ENCODE data around the gene RASGRP2.

The RASGRP2 gene

DNA sequence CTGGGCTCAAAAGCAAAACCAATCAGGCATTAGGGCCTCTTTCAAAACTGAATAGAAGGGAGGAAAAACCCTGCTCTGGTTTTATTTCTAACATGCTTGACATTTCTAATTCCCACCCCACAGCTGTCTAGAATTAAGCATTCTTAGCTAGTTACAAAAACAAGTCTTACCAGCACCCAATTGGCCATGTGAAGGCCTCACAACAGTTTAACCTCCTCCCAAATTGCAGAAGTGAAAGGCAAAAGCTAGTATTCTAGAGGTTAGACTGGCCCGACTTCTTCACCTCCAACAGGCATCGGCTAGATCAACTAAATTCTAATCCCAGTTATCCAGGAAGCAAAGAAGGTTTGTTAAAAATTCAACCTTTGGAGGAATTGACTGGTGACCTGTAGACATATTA, 27.9 kb upstream of the RASGRP2 start:
- DNase-seq (ENCODE audit: low read depth in 2 of 2) = no peak

DNA sequence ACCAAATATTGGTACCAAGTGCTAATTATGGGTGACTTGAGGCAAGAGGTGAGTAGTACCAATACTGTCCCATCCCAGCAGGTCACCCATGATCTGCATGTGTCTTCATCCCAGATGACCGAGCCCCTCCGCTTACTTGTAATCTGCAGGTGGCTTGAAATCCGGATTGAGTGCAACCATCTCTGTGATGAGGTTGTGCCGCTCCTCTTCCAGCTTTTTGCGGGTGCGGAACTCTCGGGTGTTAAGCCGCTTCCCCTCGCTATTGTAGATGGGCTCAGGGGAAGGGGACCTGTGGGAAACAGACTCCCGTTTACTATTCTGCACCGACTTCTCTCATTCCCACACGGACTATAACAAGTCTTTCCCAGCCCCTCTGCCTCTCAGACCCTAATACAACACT, 26.2 kb upstream of the RASGRP2 start:
- DNase-seq (ENCODE audit: low read depth in 2 of 2) = no peak

DNA sequence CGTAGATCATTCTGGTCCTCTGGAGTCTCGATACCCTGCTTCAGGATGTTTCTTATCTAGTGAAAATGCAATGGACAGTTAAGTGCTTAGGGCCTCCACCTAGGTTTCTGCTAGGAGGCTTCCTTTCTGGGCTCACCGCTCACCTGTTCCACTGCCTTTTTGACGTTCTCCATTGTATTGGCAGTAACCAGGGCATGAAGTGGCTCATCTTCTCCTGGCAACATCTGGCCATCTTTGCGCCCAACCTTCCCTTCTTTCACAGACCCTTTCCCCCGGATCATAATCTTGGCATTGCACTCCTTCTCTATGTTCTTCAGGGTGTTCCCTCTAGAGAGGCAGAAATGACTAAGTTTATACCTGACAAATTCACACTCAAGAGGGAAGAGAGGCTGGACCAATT, 25.3 kb upstream of the RASGRP2 start:
- no peak for DNase-seq (ENCODE audit: low read depth in 2 of 2)

DNA sequence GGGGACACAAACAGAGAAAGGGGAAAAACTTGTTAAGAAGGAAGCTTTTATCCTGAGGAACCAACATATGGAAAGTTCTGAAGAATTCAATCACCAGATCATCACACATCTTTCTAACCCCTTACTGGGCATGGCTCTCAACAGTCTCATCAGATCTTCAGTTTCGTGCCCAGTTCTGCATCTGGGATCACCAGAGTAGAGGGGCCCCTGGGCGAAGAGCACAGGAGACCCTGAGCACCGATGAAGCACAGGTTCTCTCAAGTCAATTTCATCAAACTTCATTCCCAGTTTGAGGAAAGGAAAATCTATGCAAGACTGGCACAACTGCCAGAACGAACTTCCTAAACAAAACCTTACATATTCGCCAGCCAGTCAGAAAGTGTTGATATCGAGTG, 24.4 kb upstream of the RASGRP2 start:
- no peak for DNase-seq (ENCODE audit: low read depth in 2 of 2)

DNA sequence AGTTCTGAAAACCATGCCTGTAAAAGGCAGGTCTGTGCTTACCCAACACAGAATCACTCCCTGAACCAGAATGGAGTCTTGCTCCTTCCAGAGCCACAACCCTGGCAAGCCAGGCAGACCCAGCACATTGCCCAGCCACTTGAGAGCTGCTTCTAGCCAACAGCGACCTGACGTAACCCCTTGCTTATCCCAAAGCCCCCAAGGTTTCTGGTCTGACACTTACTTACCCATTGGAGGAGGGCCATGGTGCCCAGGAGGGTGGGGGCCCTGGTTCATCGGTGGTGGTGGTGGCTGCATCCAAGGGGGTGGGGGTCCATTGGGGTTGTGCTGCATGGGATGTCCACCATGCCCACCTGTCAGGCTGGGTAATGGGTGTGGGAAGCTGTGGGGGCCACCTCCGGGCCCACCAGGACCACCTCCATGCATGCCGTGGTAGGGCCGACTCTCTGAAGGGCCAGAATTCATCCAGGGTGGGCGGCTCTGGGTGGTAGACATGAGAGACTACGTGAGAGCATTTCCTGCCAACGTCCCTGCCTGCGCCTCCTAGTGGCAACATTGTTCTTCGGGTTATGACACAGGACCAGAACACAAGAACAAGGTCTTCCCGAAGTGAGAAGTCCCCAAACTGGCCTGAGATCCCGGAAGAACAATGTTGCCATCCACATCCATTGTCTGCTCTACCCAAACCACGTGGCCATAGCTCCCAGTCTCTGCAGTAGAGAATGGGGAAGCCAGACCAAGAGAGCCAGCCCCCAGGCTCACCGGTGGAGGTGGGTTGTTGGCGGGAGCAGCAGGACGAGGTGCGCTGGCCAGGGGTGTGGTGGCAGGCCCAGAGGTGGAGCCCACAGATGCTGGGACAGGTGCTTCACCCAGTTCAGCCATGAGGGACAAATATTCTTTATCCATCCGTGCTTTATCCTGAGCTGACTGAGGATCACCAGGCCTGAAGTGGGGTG, 23.7 kb upstream of the RASGRP2 start:
- DNase-seq (ENCODE audit: low read depth in 2 of 2) = peak; percentile 80 to 87

DNA sequence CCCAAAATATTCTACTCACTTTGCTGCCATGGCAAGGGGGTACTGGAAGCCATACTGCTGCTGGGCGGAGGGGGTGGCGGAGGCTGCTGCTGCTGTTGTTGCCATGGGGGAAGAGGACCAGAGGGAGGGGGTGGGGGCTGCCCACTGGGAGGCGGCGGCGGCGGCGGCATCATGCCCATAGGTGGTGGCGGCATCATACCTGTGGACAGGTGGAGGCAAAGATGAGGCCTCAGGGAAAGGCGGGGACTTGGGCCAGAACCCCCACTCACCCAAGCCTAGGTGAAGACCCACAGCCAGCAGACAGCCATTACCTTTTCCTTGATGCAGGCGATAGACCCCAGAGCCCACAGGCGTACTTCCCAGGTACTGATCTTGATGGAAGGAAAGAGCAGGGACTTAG, 22.9 kb upstream of the RASGRP2 start:
- DNase-seq (ENCODE audit: low read depth in 2 of 2) = no peak

DNA sequence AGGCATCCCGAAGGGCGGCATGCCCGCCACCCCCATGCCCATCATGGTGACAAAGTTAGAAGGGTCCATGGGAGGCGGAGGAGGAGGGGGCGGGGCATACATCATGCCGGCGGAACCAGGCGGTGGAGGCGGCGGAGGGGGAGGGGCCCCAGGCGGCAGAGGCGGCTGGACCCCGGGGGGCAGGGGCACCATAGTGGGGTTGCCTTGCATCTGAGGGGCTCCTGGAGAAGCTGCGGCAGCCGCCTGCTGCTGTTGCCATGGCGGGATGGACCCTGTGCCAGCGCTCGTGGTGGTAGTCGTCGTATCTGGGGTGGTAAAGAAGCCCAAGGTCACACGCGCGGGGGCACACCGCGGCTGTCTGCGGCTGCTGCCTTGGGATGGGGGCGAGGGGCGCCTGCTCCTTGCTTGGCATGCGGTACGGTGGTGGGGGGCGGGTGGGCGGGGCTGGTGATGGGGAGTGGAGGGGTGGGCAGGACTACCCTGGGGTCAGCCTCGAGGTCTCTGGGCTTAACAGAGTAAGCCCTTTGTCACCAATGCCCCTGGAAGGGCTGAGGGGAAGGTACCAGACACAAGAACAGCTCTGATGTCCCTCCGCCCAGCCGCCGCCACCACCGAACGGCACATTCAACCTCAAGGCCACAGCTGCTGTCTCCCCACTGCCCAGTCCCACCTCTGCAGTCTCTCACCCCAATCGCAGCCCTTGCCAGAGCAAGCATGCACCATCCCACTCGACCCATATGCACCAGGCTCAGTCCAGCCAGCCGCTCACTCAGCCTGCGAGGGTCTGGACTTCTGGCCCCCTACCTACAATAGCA, 22.1 kb upstream of the RASGRP2 start:
- DNase-seq (ENCODE audit: low read depth in 2 of 2) = no peak

DNA sequence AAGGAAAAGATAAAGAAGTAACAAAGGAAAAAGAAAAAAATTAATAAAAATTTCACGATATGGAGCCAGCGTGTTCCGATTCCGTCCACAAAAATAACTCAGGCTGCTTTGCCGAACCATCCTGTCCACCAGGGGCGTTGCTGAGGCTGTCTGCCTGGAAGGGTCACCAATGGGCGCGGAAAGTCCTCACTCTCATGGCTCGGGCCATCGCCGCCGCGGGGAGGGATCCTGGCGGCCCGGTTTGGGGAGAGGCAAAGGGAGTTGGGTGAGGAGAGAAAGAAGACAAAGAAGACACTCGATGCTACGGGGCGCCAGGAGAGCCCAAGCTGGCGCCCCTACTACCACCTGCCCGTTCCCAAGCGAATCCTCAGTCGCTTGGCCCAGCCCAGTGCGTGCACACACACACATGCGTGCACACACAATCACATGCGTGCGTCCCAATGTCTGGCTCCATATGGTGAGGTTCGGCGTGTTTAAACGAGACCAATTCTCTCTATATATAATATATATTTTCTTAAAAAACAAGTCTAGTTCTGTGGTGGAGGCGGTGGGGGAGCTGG, 21.4 kb upstream of the RASGRP2 start:
- DNase-seq (ENCODE audit: low read depth in 2 of 2) = no peak

DNA sequence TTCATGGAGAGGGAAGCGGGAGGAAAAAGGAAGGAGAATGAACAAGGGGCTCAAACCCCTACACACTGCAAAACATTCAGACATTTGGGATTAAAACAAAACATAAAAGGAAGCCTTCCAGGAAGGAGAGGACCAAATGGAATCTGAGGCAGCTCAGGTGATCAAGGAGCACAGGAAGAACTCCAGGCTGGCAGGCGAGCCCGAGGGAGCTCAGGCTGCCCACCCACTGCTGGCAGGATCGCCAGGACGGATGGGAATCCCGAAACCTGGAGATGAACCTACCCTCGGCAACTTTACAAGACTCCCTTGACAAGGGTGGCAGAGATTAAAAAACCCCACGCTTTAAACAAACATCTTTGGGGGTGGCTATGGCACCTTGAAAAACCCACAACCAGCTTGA, 20.8 kb upstream of the RASGRP2 start:
- DNase-seq (ENCODE audit: low read depth in 2 of 2) = no peak

DNA sequence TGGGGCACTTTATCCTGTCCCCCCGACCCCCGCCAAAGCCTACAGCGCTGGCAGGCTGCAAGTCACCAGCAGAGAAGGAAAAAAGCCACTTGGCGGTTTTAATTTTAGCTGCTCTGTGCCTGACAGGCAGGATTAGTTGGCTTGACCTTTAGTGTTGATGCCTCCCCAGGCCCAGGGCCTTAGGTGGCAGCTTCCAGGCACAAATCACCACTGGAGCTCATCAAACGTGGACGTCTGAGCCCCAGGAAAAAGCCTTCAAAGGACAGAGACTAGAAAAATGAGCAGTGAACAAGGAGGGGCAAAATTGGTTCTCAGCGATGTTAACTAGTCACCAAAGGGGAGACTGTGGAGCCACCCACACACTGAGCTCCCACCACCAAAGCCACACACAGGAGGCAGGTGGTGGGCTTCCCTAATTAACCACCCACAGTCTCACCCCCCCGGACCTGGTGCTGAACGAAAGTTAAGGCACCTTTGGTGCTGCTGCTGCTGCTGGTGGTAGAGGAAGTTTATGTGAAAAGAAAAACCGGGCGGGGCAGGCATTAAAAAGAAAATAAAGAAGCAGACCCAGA, 20.2 kb upstream of the RASGRP2 start:
- no peak for DNase-seq (ENCODE audit: low read depth in 2 of 2)

DNA sequence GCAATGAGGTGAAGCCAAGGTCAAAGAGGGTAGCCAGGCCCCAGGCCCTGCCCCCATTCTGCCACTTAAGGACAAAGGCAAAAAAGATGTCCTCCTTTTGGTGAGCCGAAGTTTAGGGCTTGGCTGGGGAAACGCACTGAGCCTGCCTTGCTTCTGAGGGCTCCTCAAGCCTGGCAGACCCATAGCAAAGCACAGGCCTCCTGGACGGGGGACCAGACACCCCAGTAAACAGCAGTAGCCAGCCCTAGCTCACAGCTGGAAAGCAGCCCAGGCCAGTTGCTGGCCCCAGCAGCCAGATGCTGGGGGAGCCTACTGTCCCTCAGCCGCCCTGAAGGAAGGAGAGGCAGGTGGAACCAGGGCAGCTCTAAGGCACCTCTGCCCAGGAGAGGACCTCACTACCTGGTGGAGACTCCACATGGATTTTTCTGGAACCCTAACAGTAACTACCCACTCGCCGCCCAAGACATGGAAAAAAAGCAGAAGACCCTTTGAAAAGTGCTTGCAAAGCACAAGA, 19.6 kb upstream of the RASGRP2 start:
- DNase-seq (ENCODE audit: low read depth in 2 of 2) = no peak

DNA sequence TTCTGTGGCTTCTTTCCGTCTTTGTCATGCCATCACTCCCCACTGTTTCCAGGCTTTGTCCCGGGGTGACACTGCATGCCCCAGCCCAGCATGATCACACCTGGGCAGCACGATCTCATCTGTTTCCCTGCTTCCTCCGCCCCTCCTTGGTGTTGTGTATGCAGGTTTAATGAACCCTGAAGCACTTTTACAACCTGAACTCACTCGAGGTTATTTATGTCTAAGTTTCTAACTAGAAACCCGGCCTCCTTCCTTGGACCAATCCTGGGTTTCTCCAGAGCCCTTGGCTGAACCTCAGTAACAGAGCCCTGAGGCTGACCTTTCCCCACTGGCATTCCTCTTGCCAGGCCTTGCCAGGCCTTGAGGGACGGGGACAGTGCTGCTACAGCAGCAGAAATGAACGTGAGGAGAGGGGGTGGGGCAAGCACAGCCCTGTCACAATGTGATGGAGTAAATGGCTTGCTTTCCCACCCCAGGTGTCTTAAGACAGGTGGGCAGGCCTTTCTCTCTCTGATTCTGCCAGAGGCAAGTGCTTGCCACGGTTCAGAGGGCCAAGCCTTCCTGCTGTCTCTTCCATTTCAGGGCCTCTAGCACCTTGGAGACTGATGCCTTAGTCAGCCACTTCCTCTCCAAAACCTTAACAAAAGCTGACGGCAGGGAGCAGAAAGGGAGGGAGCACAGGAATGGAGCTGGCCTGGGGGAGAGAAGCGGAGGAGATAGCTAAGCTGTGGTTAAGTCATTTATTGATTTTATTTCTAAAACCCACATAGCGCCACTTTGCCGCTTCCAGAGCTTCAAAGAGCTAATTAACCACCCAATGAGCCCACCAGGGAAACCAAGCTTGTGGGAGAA, 19.0 kb upstream of the RASGRP2 start:
- no peak for DNase-seq (ENCODE audit: low read depth in 2 of 2)

DNA sequence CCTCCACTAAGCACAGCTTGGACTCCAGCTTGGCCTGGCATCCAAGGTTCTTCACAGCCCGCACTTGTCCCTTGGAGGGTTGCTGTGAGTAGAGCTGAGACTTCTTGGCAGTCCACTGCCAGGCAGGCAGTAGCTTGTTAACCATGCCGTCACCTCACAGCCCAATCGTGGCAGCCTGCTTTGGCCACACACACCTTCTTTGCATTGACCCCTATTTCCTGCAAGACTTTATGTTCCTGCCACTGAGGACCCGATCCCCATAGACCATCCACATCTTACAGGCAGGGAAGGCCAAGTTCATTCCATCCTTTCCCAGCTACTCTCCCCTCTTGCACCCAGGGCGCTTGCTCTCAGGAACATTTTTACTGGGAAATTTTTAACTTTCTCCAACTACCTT, 18.3 kb upstream of the RASGRP2 start:
- no peak for DNase-seq (ENCODE audit: low read depth in 2 of 2)

DNA sequence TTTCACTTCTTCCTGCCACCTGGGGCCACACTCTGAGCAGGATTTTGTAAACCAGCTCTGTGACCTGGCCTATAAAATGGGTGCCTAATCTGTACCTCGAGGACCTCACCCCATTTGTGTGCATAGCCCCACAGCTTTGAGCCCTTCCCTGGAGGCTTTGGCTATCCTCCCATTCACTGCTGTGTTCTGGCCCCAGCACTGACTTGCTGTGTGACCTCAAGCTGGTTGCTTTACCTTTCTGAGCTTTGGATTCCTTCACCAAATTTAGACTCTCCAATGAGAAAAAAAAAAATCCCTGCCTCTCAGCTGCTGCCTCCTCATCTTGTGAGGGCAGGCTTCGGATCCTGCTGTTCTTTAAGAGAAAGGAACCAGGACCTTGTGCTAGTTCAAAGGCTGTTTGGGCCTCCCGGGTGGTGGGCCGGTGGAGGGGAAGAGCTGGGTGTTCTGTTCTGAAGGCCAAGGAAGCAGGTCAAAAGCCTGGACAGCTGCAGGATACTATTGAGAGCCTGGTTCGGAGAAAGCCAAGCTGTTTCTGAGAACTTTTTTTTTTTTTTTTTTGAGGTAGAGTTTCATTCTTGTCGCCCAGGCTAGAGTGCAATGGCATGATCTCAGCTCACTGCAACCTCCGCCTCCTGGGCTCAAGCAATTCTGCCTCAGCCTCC, 16.9 kb upstream of the RASGRP2 start:
- DNase-seq (ENCODE audit: low read depth in 2 of 2) = no peak

DNA sequence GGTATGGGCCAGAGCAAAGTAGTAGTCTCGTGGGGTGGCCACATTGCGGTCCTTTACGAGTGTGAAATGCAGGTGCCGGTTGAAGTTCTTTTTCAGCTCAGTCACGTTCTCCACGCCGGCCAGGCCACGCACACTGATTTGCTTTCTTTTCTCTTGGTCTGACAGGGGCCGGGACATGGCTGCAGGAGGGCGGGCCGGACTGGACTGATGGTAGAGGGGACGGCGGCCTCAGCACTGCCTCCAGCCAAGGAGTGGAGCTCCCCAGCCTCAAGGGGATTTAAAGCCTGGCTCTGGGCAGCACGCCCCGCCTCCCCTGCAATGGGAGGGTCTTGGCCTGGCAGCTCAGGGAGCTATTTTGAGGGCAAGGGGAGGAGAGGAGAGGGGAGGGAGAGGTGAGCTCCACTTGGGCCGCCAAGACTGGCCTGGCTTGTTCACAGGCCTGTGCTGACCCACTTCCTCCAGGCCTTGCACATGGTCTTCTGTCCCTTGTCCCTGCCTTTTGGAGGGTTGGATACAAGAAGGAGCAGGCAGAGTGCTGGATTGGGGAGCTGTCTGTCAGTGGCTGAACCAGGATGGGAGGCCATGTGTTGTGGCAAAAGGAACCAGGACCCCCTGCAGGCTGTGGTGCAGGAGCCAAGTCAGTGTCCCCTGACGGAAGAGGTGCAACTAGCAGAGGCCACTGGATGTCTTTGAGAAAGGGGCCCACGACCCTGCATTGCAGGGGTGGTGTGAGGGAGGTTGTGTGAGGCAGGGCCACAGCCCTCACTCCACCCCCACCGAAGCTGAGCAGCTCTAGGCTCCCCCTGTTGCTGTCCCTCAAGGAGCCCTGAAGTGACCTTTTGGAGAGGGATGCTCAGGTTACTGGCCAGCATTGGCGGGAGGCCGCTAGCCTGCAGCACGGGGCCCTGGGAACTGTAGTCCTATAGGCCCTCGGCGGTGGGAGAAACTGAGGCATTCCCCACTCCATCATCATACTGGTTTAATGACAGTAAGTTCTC, 16.1 kb upstream of the RASGRP2 start, which contains the start of gene PYGM:
TSS of gene PYGM (minus strand) at position 253 of the 998 bp plus-strand sequence. CDS start at position 177, 76 bp downstream.
- DNase-seq (ENCODE audit: low read depth in 2 of 2) = no peak

DNA sequence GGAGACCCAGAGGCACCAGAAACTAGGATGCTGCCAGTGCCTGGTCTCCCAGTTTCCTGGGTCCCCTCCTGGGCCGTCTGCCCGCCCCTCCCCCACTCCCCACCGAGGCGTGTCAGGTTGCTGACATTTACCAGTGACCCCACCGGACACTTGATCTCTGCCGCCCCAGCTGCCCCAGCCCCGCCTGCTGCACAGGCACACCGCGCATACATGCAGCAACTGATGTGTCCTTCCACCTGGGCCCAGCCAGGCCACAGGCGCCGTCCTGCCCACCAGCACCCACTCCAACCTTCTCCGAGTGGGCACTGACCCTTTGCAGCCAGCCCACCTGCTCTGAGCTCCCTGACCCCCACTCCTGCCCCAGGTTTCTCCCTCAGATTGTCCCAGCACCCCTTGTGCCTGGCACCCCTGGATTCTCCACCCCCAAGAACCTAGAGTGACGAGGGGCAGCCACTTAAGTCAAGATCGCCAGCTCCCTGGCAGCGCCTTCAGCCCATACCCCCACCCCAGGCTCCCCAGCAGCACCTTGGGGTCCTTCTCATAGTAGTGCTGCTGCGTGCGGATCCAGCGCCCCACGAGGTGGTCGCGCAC, 15.3 kb upstream of the RASGRP2 start:
- no peak for DNase-seq (ENCODE audit: low read depth in 2 of 2)

DNA sequence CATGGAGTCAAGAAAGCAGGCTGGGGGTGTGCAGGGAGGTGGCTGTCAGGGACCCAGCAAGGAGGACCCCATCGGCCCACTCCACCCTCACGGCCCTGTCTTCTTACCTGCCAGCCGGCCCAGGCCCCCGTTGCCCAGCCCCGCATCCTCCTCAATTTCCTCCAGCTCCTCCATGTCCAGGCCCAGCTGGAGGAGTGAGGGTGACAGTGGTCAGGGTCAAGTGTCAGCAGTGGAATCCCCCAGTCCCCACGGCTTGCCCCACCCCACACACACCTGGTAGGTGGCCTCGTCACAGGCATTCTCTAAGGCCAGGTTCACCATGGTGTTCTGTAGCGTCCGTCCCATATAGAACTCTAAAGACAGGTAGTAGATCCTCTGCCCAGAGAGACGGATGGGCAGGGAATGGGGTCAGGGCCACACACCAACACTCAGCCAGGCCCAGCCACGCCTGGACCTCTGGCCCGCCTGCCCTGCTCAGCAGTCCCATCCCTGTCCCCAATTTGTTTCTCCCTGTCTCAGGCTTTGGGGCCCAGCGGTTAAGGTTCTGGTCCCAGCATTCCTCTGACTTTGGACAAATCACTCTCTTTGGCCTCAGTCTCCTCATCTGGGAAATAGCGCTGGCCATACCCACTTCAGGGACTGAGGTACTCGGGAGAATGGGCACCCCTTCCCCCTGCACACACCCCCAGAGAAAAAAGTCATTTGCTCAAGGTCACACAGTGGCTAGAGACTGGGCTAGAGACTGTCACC, 14.6 kb upstream of the RASGRP2 start:
- no peak for DNase-seq (ENCODE audit: low read depth in 2 of 2)

All from stimulated activated CD4-positive, alpha-beta T cell treated with anti-CD3 and anti-CD28 coated beads, Interleukin-4, amount 100 ng/mL, for 48 hours (primary cell).